HL-60 (cell line): Measurements from ENCODE around the gene MAGEA8.

Source experiments
- DNase-seq, 2 experiments: peaks; one replicate each; pipeline ENCODE4 v3.0.0-alpha.2; 2010 to 2020; ENCODE audit warnings: low read depth in 1 of 2, low spot score in 1 of 2
- H3K27ac ChIP-seq: fragments of 250-450 bp; sonication (Bioruptor Pico); replicated peaks from 2 replicates; pipeline ENCODE4 v1.5.1; 2020; ENCODE audit warnings: mild to moderate bottlenecking, moderate library complexity
- H3K27me3 ChIP-seq: fragments of 250-450 bp; sonication (Bioruptor Pico); 2 replicates; pipeline ENCODE4 v1.5.1; 2021; ENCODE audit warnings: mild to moderate bottlenecking, moderate library complexity; ENCODE audit not compliant: insufficient read depth, poor library complexity, severe bottlenecking
- H3K4me3 ChIP-seq: replicated peaks from 2 replicates; pipeline ENCODE4 v1.5.1; 2011; ENCODE audit warnings: mild to moderate bottlenecking, control low read depth, low read length; ENCODE audit not compliant: insufficient read depth
- GABPA ChIP-seq: IDR thresholded peaks from 2 replicates; pipeline ENCODE4 v1.6.1; 2012; ENCODE audit warnings: low read depth
- POLR2AphosphoS5 ChIP-seq: IDR thresholded peaks from 2 replicates; pipeline ENCODE4 v1.6.1; 2012; ENCODE audit warnings: low read depth
- SPI1 ChIP-seq: IDR thresholded peaks from 2 replicates; pipeline ENCODE4 v1.6.1; 2012; ENCODE audit warnings: low read depth, mild to moderate bottlenecking, borderline replicate concordance
- TF ChIP-seq, protein P1 (sequence below): IDR thresholded peaks from 2 replicates; pipeline ENCODE4 v1.6.1; 2012; ENCODE audit warnings: low read depth; ENCODE audit not compliant: insufficient replicate concordance
- TF ChIP-seq, protein P2 (sequence below): IDR thresholded peaks from one replicate; pipeline ENCODE4 v1.5.1; 2011; ENCODE audit warnings: low read length, control low read depth, inconsistent platforms; ENCODE audit not compliant: insufficient read depth

Gene MAGEA8

DNA sequence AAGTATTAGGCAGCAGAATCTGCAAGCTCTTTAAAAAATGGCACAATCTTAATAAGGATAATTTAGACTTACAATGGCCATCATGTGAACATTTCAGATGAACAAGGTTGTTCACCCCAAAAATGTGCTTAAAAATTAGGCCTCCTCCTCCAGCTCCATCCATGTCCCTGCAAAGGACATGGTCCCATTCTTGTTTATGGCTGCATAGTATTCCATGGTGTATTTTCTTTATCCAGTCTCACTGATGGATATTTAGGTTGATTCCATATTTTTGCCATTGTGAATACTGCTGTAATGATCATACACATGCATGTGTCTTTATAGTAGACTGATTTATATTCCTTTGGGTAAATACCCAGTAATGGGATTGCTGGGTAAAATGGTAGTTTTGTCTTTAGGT lies 29.1 kb upstream of the MAGEA8 start:
- H3K4me3 ChIP-seq: no peak overlapping the region
- no peaks in the 10 kb centered on the region for H3K27me3 ChIP-seq
- no peak for DNase-seq
- no peak for TF ChIP-seq GABPA
- TF ChIP-seq, protein P1, sequence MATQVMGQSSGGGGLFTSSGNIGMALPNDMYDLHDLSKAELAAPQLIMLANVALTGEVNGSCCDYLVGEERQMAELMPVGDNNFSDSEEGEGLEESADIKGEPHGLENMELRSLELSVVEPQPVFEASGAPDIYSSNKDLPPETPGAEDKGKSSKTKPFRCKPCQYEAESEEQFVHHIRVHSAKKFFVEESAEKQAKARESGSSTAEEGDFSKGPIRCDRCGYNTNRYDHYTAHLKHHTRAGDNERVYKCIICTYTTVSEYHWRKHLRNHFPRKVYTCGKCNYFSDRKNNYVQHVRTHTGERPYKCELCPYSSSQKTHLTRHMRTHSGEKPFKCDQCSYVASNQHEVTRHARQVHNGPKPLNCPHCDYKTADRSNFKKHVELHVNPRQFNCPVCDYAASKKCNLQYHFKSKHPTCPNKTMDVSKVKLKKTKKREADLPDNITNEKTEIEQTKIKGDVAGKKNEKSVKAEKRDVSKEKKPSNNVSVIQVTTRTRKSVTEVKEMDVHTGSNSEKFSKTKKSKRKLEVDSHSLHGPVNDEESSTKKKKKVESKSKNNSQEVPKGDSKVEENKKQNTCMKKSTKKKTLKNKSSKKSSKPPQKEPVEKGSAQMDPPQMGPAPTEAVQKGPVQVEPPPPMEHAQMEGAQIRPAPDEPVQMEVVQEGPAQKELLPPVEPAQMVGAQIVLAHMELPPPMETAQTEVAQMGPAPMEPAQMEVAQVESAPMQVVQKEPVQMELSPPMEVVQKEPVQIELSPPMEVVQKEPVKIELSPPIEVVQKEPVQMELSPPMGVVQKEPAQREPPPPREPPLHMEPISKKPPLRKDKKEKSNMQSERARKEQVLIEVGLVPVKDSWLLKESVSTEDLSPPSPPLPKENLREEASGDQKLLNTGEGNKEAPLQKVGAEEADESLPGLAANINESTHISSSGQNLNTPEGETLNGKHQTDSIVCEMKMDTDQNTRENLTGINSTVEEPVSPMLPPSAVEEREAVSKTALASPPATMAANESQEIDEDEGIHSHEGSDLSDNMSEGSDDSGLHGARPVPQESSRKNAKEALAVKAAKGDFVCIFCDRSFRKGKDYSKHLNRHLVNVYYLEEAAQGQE: no peak
- no peak for TF ChIP-seq POLR2AphosphoS5
- TF ChIP-seq, protein P2, sequence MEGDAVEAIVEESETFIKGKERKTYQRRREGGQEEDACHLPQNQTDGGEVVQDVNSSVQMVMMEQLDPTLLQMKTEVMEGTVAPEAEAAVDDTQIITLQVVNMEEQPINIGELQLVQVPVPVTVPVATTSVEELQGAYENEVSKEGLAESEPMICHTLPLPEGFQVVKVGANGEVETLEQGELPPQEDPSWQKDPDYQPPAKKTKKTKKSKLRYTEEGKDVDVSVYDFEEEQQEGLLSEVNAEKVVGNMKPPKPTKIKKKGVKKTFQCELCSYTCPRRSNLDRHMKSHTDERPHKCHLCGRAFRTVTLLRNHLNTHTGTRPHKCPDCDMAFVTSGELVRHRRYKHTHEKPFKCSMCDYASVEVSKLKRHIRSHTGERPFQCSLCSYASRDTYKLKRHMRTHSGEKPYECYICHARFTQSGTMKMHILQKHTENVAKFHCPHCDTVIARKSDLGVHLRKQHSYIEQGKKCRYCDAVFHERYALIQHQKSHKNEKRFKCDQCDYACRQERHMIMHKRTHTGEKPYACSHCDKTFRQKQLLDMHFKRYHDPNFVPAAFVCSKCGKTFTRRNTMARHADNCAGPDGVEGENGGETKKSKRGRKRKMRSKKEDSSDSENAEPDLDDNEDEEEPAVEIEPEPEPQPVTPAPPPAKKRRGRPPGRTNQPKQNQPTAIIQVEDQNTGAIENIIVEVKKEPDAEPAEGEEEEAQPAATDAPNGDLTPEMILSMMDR: no peak
- TF ChIP-seq SPI1: no peak
- no peak overlapping the region for H3K27ac ChIP-seq

DNA sequence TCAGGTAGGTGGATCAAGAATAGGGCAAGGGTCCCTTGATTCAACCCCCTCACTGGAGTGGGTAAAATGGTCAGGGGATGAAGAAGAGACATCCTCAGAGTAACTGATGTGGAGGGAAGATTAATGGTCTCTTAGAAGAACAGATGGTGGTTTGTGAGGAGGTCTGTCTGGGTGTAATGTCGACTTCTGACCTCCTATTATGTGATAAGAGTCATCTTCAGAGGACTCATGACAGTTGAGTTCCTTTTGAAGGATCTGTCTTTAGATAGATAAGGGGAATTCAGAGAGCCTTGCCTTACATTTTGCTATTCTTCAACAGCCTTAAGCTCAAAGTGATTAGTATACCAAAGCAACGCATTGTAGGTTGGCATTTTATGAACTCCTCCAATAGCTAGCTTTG lies 27.1 kb upstream of the MAGEA8 start:
- Histone ChIP-seq H3K27ac (no peak overlapping the region), H3K4me3 (no peak overlapping the region), H3K27me3 (no peaks in the 10 kb centered on the region)
- TF ChIP-seq, protein P1: no peak
- TF ChIP-seq GABPA: no peak
- TF ChIP-seq, protein P2: no peak
- no peak for TF ChIP-seq SPI1
- TF ChIP-seq POLR2AphosphoS5: no peak
- no peak for DNase-seq

DNA sequence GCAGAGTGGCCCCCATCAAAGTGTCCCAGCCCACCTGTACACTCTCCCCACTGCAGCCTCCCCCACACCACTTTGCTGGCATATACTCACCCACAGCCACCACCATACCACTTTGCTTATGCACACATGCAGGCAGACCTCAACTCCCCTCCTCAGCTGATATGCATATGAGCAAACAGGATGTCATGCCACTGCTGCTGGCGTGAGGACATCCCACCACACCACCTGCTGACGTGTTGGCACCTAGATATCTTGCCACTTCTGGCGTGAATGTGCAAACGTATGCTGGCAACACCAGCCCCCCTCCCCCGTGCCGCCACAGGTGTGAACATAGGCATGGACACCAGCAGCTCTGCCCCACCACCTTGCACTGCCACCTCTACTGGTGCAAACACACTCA lies 22.4 kb upstream of the MAGEA8 start:
- Histone ChIP-seq H3K4me3 (no peak overlapping the region), H3K27ac (no peak overlapping the region), H3K27me3 (no peaks in the 10 kb centered on the region)
- TF ChIP-seq, protein P1: no peak
- TF ChIP-seq, protein P2: no peak
- TF ChIP-seq SPI1 (no peak), GABPA (no peak), POLR2AphosphoS5 (no peak)
- no peak for DNase-seq
